Measurements from ENCODE around the gene CEP162.
"Not testable (repeated sequence)": the region's sequence is repeated elsewhere in the genome, so short reads cannot be mapped to it uniquely, and the experiment has no call there.

The CEP162 gene

GRCh38 chr6:84095156-84095555 lies 132.3 kb downstream of the CEP162 start:
- FAIRE-seq, result no peak
- DNase-seq (ENCODE audit: insufficient read length, low spot score), result no peak

- DNase-seq (ENCODE audit: insufficient read length, low spot score), result no peak
- no peak for FAIRE-seq
These were observed 133.7 kb downstream of the CEP162 start for GRCh38 chr6:84093441-84094435.

GRCh38 chr6:84089552-84089951 lies 137.9 kb downstream of the CEP162 start:
- FAIRE-seq, result no peak

GRCh38 chr6:84089081-84089480 lies 138.4 kb downstream of the CEP162 start:
- FAIRE-seq (no peak), DNase-seq (ENCODE audit: insufficient read length, low spot score) (no peak)

More at GRCh38 chr6:84089552-84089951, 137.9 kb downstream of the CEP162 start:
- no peak for DNase-seq (ENCODE audit: insufficient read length, low spot score)

GRCh38 chr6:84086545-84087429 lies 140.7 kb downstream of the CEP162 start:
- FAIRE-seq, result no peak

GRCh38 chr6:84086056-84086455 lies 141.4 kb downstream of the CEP162 start:
- FAIRE-seq (no peak), DNase-seq (ENCODE audit: insufficient read length, low spot score) (no peak)

More at GRCh38 chr6:84086545-84087429, 140.7 kb downstream of the CEP162 start:
- no peak for DNase-seq (ENCODE audit: insufficient read length, low spot score)

- FAIRE-seq; DNase-seq (ENCODE audit: insufficient read length, low spot score): not testable (repeated sequence)
These were observed 142.7 kb downstream of the CEP162 start for GRCh38 chr6:84084705-84085104.

GRCh38 chr6:84082689-84083265 lies 144.7 kb downstream of the CEP162 start:
- no peak for DNase-seq (ENCODE audit: insufficient read length, low spot score)
- FAIRE-seq, result no peak

- DNase-seq (ENCODE audit: insufficient read length, low spot score) (no peak), FAIRE-seq (no peak)
These were observed 146.2 kb downstream of the CEP162 start for GRCh38 chr6:84081222-84081621.

- DNase-seq (ENCODE audit: insufficient read length, low spot score) (no peak), FAIRE-seq (no peak)
These were observed 149.1 kb downstream of the CEP162 start for GRCh38 chr6:84078335-84078734.

- DNase-seq (ENCODE audit: insufficient read length, low spot score) (no peak), FAIRE-seq (no peak)
These were observed 149.8 kb downstream of the CEP162 start for GRCh38 chr6:84077645-84078044.

GRCh38 chr6:84074988-84075781 lies 152.3 kb downstream of the CEP162 start:
- DNase-seq (ENCODE audit: insufficient read length, low spot score) (no peak), FAIRE-seq (no peak)
